RWPE1 (cell line): ENCODE data around the gene COPS6.

Experiments used
- CTCF ChIA-PET: fragments of 350-600 bp; sonication (Branson Sonifier 250); formaldehyde crosslinking; extraction: SDS; loops from one replicate; lab custom pipeline; 2021; lab: Yijun Ruan, JAX
- POLR2A ChIA-PET: fragments of 400-600 bp; formaldehyde crosslinking; extraction: SDS; loops from one replicate; lab custom pipeline; 2020; ENCODE audit warnings: antibody characterized with exemption; ENCODE audit not compliant: low non-redundant PET; lab: Yijun Ruan, JAX
- DNase-seq: peaks from one replicate; pipeline ENCODE4 v3.0.0; 2012; ENCODE audit warnings: low spot score
- H3K27ac ChIP-seq: fragments of 450-650 bp; 2 replicates; pipeline ENCODE4 v1.5.1; 2017
- CTCF ChIP-seq: fragments of 450-650 bp; conservative IDR thresholded peaks from 2 replicates; pipeline ENCODE4 v1.5.1; 2017; ENCODE audit warnings: low read depth, mild to moderate bottlenecking

The COPS6 gene

GRCh38 chr7:100095704-100096103 lies 6.9 kb downstream of the COPS6 start:
- no peak for TF ChIP-seq CTCF
- DNase-seq = no peak
- ChIA-PET CTCF (no interaction called here), POLR2A (no interaction called here)
- H3K27ac ChIP-seq = peak overlapping the region; percentile 48

GRCh38 chr7:100098913-100099312 lies 10.1 kb downstream of the COPS6 start:
- no peak for TF ChIP-seq CTCF
- DNase-seq = no peak
- ChIA-PET CTCF (interaction anchor here (0.7 kb wide), 1 partner anchor 607 kb away, joined by 3 read pairs; the partner anchor contains the start of gene POP7), POLR2A (interaction anchor here (0.6 kb wide), 1 partner anchor 27 kb away, joined by 3 read pairs; no protein-coding TSS in a partner anchor)
- peak overlapping the region; percentile 98 for H3K27ac ChIP-seq

GRCh38 chr7:100099452-100099851 lies 10.7 kb downstream of the COPS6 start:
- DNase-seq = no peak
- no peak for TF ChIP-seq CTCF
- CTCF ChIA-PET = interaction anchor here (0.7 kb wide), 1 partner anchor 607 kb away, joined by 3 read pairs; the partner anchor contains the start of gene POP7
- peak overlapping the region; percentile 98 for H3K27ac ChIP-seq
- POLR2A ChIA-PET = interaction anchor here (0.6 kb wide), 1 partner anchor 26 kb away, joined by 3 read pairs; no protein-coding TSS in a partner anchor

- ChIA-PET CTCF (interaction anchor here (0.6 kb wide), 1 partner anchor 32 kb away, joined by 4 read pairs; no protein-coding TSS in a partner anchor), POLR2A (interaction anchor here (0.6 to 1.5 kb wide), 6 partner anchors 10 to 181 kb away, joined by 3 to 8 read pairs (median 4); partner anchors contain the start of gene TRIM4)
- DNase-seq = peak; percentile 93
- no peak for TF ChIP-seq CTCF
- peak overlapping the region; percentile 98 for H3K27ac ChIP-seq
Measured at GRCh38 chr7:100100420-100101015, 11.7 kb downstream of the COPS6 start.

- peak within 1 kb of the TSS; percentile 98 for H3K27ac ChIP-seq
- CTCF ChIA-PET = interaction anchor here (0.6 to 0.8 kb wide), 3 partner anchors 29 to 50 kb away, joined by 3 to 6 read pairs (median 3); no protein-coding TSS in a partner anchor
- DNase-seq = peak; percentile 99
- TF ChIP-seq CTCF = no peak
- POLR2A ChIA-PET = interaction anchor here (0.6 to 1.5 kb wide), 7 partner anchors 11 to 328 kb away, joined by 3 to 4 read pairs (median 3); partner anchors contain the start of genes CNPY4, TAF6, TRIM4 and ZCWPW1
Measured at GRCh38 chr7:100101016-100101862, 12.5 kb downstream of the COPS6 start, which contains the start of the genes AP4M1 and MCM7. TSS of gene AP4M1 (plus strand) at chr7:100101643. CDS start at chr7:100101715, 72 bp downstream. TSS of gene MCM7 (minus strand) at chr7:100101397. CDS start at chr7:100101294, 103 bp downstream.
